ENCODE data around the gene PERP.

DNA sequence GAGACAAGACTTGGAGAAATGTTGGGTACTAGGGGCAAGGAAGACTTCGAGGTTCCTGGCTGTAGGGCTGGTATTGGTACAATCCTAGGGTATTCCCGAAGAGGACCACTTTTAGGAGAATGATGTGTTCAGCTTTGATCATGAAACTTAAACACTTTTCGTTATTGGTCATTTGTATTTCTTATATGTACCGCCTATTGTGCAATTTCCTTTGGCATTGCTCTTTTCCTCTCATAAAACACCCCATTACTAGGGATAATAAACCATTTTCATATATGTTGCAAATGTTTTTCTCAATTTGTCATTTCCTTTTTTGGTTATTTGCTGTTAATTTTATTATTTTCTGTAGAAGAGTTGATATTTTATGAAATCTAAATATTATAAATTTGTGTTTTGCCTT, 35.6 kb upstream of the PERP start:
- no peak for TF ChIP-seq CTCF (tag by site-specific recombination; IDR thresholded peaks at IDR 0.05)
- no peak for TF ChIP-seq ZSCAN23 (tag by site-specific recombination; IDR thresholded peaks at IDR 0.05)
- no peak for TF ChIP-seq TRIM28 (IDR thresholded peaks at IDR 0.05; ENCODE audit: borderline replicate concordance, low read length)
- TF ChIP-seq ZNF530 (tag by site-specific recombination; IDR thresholded peaks at IDR 0.05; ENCODE audit: low read depth): no peak
- no peak for TF ChIP-seq ZBTB7A (tag by site-specific recombination; IDR thresholded peaks at IDR 0.05; ENCODE audit: low read depth)
- TF ChIP-seq YY1 (tag by site-specific recombination; IDR thresholded peaks at IDR 0.05): no peak
- TF ChIP-seq ZNF645 (tag by site-specific recombination; IDR thresholded peaks at IDR 0.05): no peak
- no peak for TF ChIP-seq ZSCAN30 (tag by site-specific recombination; IDR thresholded peaks at IDR 0.05)
- TF ChIP-seq ZNF24 (tag by site-specific recombination; IDR thresholded peaks at IDR 0.05): no peak
- no peak for TF ChIP-seq SP2 (tag by site-specific recombination; IDR thresholded peaks at IDR 0.05)
- no peak for TF ChIP-seq ZNF639 (tag by site-specific recombination; IDR thresholded peaks at IDR 0.05)
- TF ChIP-seq ZIC2 (tag by site-specific recombination; IDR thresholded peaks at IDR 0.05): no peak
- TF ChIP-seq ZNF776 (tag by site-specific recombination; IDR thresholded peaks at IDR 0.05; ENCODE audit: borderline replicate concordance): no peak

Data from HEK293 (cell line).